IMR-90 (cell line): Measurements from ENCODE around the gene LTBP2. TPM values are rescaled to one million over a fixed set of nuclear protein-coding genes. Genes with fewer than 3 reads are reported as not detected.
A peak's percentile ranks its signal among the peaks of the same experiment; 100 is the strongest.

ENCODE experiments used
- ATAC-seq: fragments of 200-7000 bp; cut with Tn5 transposase; 2 replicates; pipeline ENCODE4 v1.9.1; 2020; ENCODE audit warnings: low read depth, mild to moderate bottlenecking, moderate library complexity
- BruUV-seq: library from RNA; stranded (reverse); fragments of 400-500 nt; replicated peaks from 2 replicates; lab custom pipeline; 2021; lab: Mats Ljungman, UMichigan
- CTCF ChIA-PET: fragments of 300-600 bp; formaldehyde crosslinking; extraction: SDS; loops from one replicate; lab custom pipeline; 2021; ENCODE audit warnings: antibody characterized with exemption; lab: Yijun Ruan, JAX
- POLR2A ChIA-PET: fragments of 300-600 bp; sonication (Branson Sonifier 250); formaldehyde crosslinking; loops from one replicate; lab custom pipeline; 2022; ENCODE audit warnings: antibody characterized with exemption; ENCODE audit not compliant: unreplicated experiment; lab: Charles Lee
- DNase-seq: peaks from one replicate; pipeline ENCODE4 v3.0.0; 2013
- H2AFZ ChIP-seq: replicated peaks from 2 replicates; pipeline ENCODE3; 2013; ENCODE audit warnings: low read length, mild to moderate bottlenecking; ENCODE audit not compliant: poor library complexity
- H2AK5ac ChIP-seq: 2 replicates; pipeline ENCODE4 v1.6.1; 2013; ENCODE audit warnings: low read depth, low read length, inconsistent platforms
- H2AK9ac ChIP-seq: replicated peaks from 2 replicates; pipeline ENCODE3; 2013; ENCODE audit warnings: mild to moderate bottlenecking, low read depth, low read length, moderate library complexity; ENCODE audit not compliant: poor library complexity
- H2BK120ac ChIP-seq: 2 replicates; pipeline ENCODE4 v1.6.1; 2013; ENCODE audit warnings: low read depth, low read length, inconsistent platforms
- H2BK15ac ChIP-seq: 3 replicates; pipeline ENCODE4 v1.6.1; 2013; ENCODE audit warnings: low read depth, low read length, inconsistent platforms
- H2BK20ac ChIP-seq: 2 replicates; pipeline ENCODE4 v1.6.1; 2013; ENCODE audit warnings: low read depth, mild to moderate bottlenecking, inconsistent platforms, low read length, moderate library complexity
- H2BK5ac ChIP-seq: 2 replicates; pipeline ENCODE4 v1.6.1; 2013; ENCODE audit warnings: mild to moderate bottlenecking, low read depth, low read length, inconsistent platforms; ENCODE audit not compliant: poor library complexity, severe bottlenecking
- H3K14ac ChIP-seq: replicated peaks from 2 replicates; pipeline ENCODE4 v1.6.1; 2013; ENCODE audit warnings: low read depth, low read length, inconsistent platforms
- H3K18ac ChIP-seq: 2 replicates; pipeline ENCODE4 v1.6.1; 2013; ENCODE audit warnings: low read depth, low read length, control low read depth
- H3K23ac ChIP-seq: 2 replicates; pipeline ENCODE4 v1.6.1; 2013; ENCODE audit warnings: low read depth, low read length, inconsistent platforms
- H3K27ac ChIP-seq: 2 replicates; pipeline ENCODE4 v1.5.1; 2013; ENCODE audit warnings: mild to moderate bottlenecking, control low read depth, low read length; ENCODE audit not compliant: insufficient read depth
- H3K27me3 ChIP-seq: 2 replicates; pipeline ENCODE4 v1.6.1; 2013; ENCODE audit warnings: low read length; ENCODE audit not compliant: control insufficient read depth, insufficient read depth
- H3K36me3 ChIP-seq: 2 replicates; pipeline ENCODE4 v1.6.1; 2013; ENCODE audit warnings: low read length, mixed read lengths; ENCODE audit not compliant: control insufficient read depth, insufficient read depth
- H3K4ac ChIP-seq: 2 replicates; pipeline ENCODE4 v1.6.1; 2013; ENCODE audit warnings: low read depth, low read length, inconsistent platforms
- H3K4me1 ChIP-seq: 2 replicates; pipeline ENCODE4 v1.6.1; 2013; ENCODE audit warnings: low read length, mixed read lengths; ENCODE audit not compliant: control insufficient read depth, insufficient read depth
- H3K4me2 ChIP-seq: 2 replicates; pipeline ENCODE4 v1.6.1; 2013; ENCODE audit warnings: low read depth, mild to moderate bottlenecking, control low read depth, low read length, moderate library complexity
- H3K4me3 ChIP-seq: 2 replicates; pipeline ENCODE4 v1.5.1; 2013; ENCODE audit warnings: low read depth, mild to moderate bottlenecking, control low read depth, low read length, moderate library complexity; ENCODE audit not compliant: insufficient read depth
- H3K56ac ChIP-seq: 2 replicates; pipeline ENCODE4 v1.6.1; 2013; ENCODE audit warnings: low read length, inconsistent platforms; ENCODE audit not compliant: insufficient read depth; ENCODE audit errors: extremely low read depth
- H3K79me1 ChIP-seq, 2 experiments: 2 replicates each; pipeline ENCODE4 v1.6.1; 2013; ENCODE audit warnings: low read length in 2 of 2, inconsistent platforms in 1 of 2, low read depth in 1 of 2
- H3K9ac ChIP-seq: 2 replicates; pipeline ENCODE4 v1.6.1; 2013; ENCODE audit warnings: low read depth, low read length, control low read depth
- H3K9me1 ChIP-seq: 2 replicates; pipeline ENCODE4 v1.6.1; 2013; ENCODE audit warnings: low read length, inconsistent platforms; ENCODE audit not compliant: insufficient read depth
- H3K9me3 ChIP-seq: 2 replicates; pipeline ENCODE4 v1.6.1; 2013; ENCODE audit warnings: low read length; ENCODE audit not compliant: control insufficient read depth, insufficient read depth
- H4K20me1 ChIP-seq: 2 replicates; pipeline ENCODE4 v1.6.1; 2013; ENCODE audit warnings: low read length, inconsistent platforms; ENCODE audit not compliant: insufficient read depth
- H4K5ac ChIP-seq: 2 replicates; pipeline ENCODE4 v1.6.1; 2013; ENCODE audit warnings: mild to moderate bottlenecking, low read depth, low read length, control low read depth
- H4K8ac ChIP-seq, 2 experiments: 2 replicates each; pipeline ENCODE4 v1.6.1; 2013; ENCODE audit warnings: low read depth in 2 of 2, low read length in 2 of 2, control low read depth in 1 of 2, inconsistent platforms in 1 of 2
- H4K91ac ChIP-seq: 2 replicates; pipeline ENCODE4 v1.6.1; 2013; ENCODE audit warnings: low read depth, low read length, inconsistent platforms; ENCODE audit not compliant: insufficient read depth
- BHLHE40 ChIP-seq: fragments of 150-350 bp; IDR thresholded peaks from 2 replicates; pipeline ENCODE4 v1.6.1; 2016; ENCODE audit warnings: mild to moderate bottlenecking, low read depth, low read length
- CEBPB ChIP-seq: IDR thresholded peaks from 2 replicates; pipeline ENCODE4 v1.6.1; 2012; ENCODE audit warnings: low read depth, low read length, improper control_type of control experiment
- CHD1 ChIP-seq: IDR thresholded peaks from 2 replicates; pipeline ENCODE4 v1.6.1; 2012; ENCODE audit warnings: low read depth, low read length, improper control_type of control experiment
- FOS ChIP-seq: fragments of 150-350 bp; IDR thresholded peaks from 2 replicates; pipeline ENCODE4 v1.6.1; 2016; ENCODE audit warnings: low read depth, low read length
- MAFK ChIP-seq: IDR thresholded peaks from 2 replicates; pipeline ENCODE4 v1.6.1; 2012; ENCODE audit warnings: low read depth, low read length, improper control_type of control experiment
- MAZ ChIP-seq: IDR thresholded peaks from 2 replicates; pipeline ENCODE4 v1.6.1; 2012; ENCODE audit warnings: low read depth, mild to moderate bottlenecking, low read length, improper control_type of control experiment, moderate library complexity, borderline replicate concordance
- MXI1 ChIP-seq: IDR thresholded peaks from 2 replicates; pipeline ENCODE4 v1.6.1; 2012; ENCODE audit warnings: low read depth, mild to moderate bottlenecking, low read length, moderate library complexity, borderline replicate concordance
- NFE2L2 ChIP-seq: fragments of 150-350 bp; IDR thresholded peaks from 2 replicates; pipeline ENCODE4 v1.6.1; 2016; ENCODE audit warnings: low read depth, mild to moderate bottlenecking, low read length
- POLR2A ChIP-seq: IDR thresholded peaks from 2 replicates; pipeline ENCODE4 v1.6.1; 2012; ENCODE audit warnings: mild to moderate bottlenecking, low read depth, low read length
- RAD21 ChIP-seq: IDR thresholded peaks from 2 replicates; pipeline ENCODE4 v1.6.1; 2012; ENCODE audit warnings: low read length, improper control_type of control experiment
- RCOR1 ChIP-seq: IDR thresholded peaks from 2 replicates; pipeline ENCODE4 v1.6.1; 2012; ENCODE audit warnings: mild to moderate bottlenecking, low read length, improper control_type of control experiment; ENCODE audit not compliant: insufficient replicate concordance
- RFX5 ChIP-seq: IDR thresholded peaks from 2 replicates; pipeline ENCODE4 v1.8.0; 2012; ENCODE audit warnings: low read depth, mild to moderate bottlenecking, low read length, moderate library complexity
- SMC3 ChIP-seq: fragments of 150-350 bp; IDR thresholded peaks from 2 replicates; pipeline ENCODE4 v1.6.1; 2016; ENCODE audit warnings: low read depth, mild to moderate bottlenecking, antibody characterized with exemption, low read length, moderate library complexity
- WGBS, 2 experiments: methylation state at CpG; one replicate each; pipeline versions ENCODE4 v1.1.5 to v1.1.7; 2013; ENCODE audit warnings: missing lambda C conversion rate in 2 of 2; ENCODE audit not compliant: insufficient read length in 1 of 2; ENCODE audit errors: extremely low coverage in 2 of 2; 5-methylcytosine and 5-hydroxymethylcytosine counted together
- dilution Hi-C: fragments of 300-500 bp; cut with HindIII; formaldehyde crosslinking; loops from one replicate; pipeline ENCODE4 v1.14.3; 2018; ENCODE audit warnings: low sequenced_read_pairs; ENCODE audit not compliant: unreplicated experiment
- in situ Hi-C: fragments of 300-500 bp; cut with MboI; formaldehyde crosslinking; loops from 3 replicates; pipeline ENCODE4 v1.14.3; 2019; ENCODE audit warnings: low sequenced_read_pairs, inconsistent platforms, mixed read lengths
- intact Hi-C: fragments of 100-400 bp; cut with micrococcal nuclease; formaldehyde crosslinking; loops from 2 replicates; pipeline ENCODE4 v1.10.0; 2022
- polyA plus RNA-seq, 3 experiments: library from polyadenylated mRNA; depleted of rRNA; stranded (reverse); fragments of >200 nt; gene quantifications; 2 replicates each; pipeline ENCODE4 v1.2.3, GENCODE V29; 2012; ENCODE audit warnings: low replicate concordance in 1 of 3
- total RNA-seq: library from RNA; depleted of rRNA; stranded (reverse); fragments of >200 nt; gene quantifications from 2 replicates; pipeline ENCODE4 v1.2.3, GENCODE V29; 2012
- TF ChIP-seq, protein P1 (sequence below): fragments of 150-350 bp; IDR thresholded peaks from 2 replicates; pipeline ENCODE4 v1.6.1; 2017; ENCODE audit warnings: mild to moderate bottlenecking, antibody characterized with exemption, low read length, low read depth
- TF ChIP-seq, protein P2 (sequence below): conservative IDR thresholded peaks from 2 replicates; pipeline ENCODE4 v1.5.1; 2012; ENCODE audit warnings: mild to moderate bottlenecking, low read depth, low read length, improper control_type of control experiment
- TF ChIP-seq, protein P3 (sequence below): fragments of 150-350 bp; IDR thresholded peaks from 2 replicates; pipeline ENCODE4 v1.6.1; 2016; ENCODE audit warnings: low read depth, mild to moderate bottlenecking, low read length, moderate library complexity, borderline replicate concordance

The LTBP2 gene
- total and polyA plus RNA-seq, 2 of the 4 experiments (the other 2 are of a cell fraction): 23.8 to 79.3 TPM

- Histone ChIP-seq H2AK5ac (peak overlapping the region; percentile 95), H3K14ac (peak overlapping the region; percentile 97), H2BK15ac (peak overlapping the region; percentile 89), H4K5ac (peak overlapping the region; percentile 95; the same call in 1 of the 2 replicates), H3K9me3 (no peaks in the 10 kb centered on the region), H2AFZ (no peak overlapping the region), H3K27ac (peak overlapping the region; percentile 30; the same call in 1 of the 2 replicates), H2AK9ac (peak overlapping the region; percentile 75), H3K18ac (peak overlapping the region; percentile 92), H4K20me1 (no peaks in the 10 kb centered on the region; the same call in 1 of the 2 replicates), H3K27me3 (no peaks in the 10 kb centered on the region), H3K79me1 (peaks cover 19 to 73% of the 10 kb centered on the region in 2 experiments), H2BK20ac (peak overlapping the region; percentile 84), H3K36me3 (no peaks in the 10 kb centered on the region), H3K23ac (peak overlapping the region; percentile 95; the same call in 1 of the 2 replicates), H3K4ac (peak overlapping the region; percentile 98), H3K9ac (no peak overlapping the region), H3K56ac (no peak overlapping the region; the same call in 1 of the 2 replicates), H3K9me1 (peaks cover 54% of the 10 kb centered on the region), H3K4me2 (no peak overlapping the region), H3K4me1 (peaks cover 48% of the 10 kb centered on the region), H3K4me3 (no peak overlapping the region), H4K91ac (peak overlapping the region; percentile 93), H2BK120ac (peak overlapping the region; percentile 98), H4K8ac (peak overlapping the region; percentile 68 to 89; a peak in 3 of 4 replicates), H2BK5ac (peak overlapping the region; percentile 100)
- in situ Hi-C loops: no loop called here
- TF ChIP-seq, protein P1, sequence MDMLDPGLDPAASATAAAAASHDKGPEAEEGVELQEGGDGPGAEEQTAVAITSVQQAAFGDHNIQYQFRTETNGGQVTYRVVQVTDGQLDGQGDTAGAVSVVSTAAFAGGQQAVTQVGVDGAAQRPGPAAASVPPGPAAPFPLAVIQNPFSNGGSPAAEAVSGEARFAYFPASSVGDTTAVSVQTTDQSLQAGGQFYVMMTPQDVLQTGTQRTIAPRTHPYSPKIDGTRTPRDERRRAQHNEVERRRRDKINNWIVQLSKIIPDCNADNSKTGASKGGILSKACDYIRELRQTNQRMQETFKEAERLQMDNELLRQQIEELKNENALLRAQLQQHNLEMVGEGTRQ: no peak
- TF ChIP-seq MAFK (no peak), FOS (no peak), SMC3 (no peak), CHD1 (no peak), MXI1 (no peak), RAD21 (no peak), CEBPB (no peak), RFX5 (no peak), MAZ (no peak), POLR2A (no peak), BHLHE40 (no peak), NFE2L2 (no peak), RCOR1 (no peak)
- TF ChIP-seq, protein P2, sequence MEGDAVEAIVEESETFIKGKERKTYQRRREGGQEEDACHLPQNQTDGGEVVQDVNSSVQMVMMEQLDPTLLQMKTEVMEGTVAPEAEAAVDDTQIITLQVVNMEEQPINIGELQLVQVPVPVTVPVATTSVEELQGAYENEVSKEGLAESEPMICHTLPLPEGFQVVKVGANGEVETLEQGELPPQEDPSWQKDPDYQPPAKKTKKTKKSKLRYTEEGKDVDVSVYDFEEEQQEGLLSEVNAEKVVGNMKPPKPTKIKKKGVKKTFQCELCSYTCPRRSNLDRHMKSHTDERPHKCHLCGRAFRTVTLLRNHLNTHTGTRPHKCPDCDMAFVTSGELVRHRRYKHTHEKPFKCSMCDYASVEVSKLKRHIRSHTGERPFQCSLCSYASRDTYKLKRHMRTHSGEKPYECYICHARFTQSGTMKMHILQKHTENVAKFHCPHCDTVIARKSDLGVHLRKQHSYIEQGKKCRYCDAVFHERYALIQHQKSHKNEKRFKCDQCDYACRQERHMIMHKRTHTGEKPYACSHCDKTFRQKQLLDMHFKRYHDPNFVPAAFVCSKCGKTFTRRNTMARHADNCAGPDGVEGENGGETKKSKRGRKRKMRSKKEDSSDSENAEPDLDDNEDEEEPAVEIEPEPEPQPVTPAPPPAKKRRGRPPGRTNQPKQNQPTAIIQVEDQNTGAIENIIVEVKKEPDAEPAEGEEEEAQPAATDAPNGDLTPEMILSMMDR: no peak
- TF ChIP-seq, protein P3, sequence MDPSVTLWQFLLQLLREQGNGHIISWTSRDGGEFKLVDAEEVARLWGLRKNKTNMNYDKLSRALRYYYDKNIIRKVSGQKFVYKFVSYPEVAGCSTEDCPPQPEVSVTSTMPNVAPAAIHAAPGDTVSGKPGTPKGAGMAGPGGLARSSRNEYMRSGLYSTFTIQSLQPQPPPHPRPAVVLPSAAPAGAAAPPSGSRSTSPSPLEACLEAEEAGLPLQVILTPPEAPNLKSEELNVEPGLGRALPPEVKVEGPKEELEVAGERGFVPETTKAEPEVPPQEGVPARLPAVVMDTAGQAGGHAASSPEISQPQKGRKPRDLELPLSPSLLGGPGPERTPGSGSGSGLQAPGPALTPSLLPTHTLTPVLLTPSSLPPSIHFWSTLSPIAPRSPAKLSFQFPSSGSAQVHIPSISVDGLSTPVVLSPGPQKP: no peak
- POLR2A ChIA-PET: interaction anchor here (0.7 kb wide), 1 partner anchor 50 kb away, joined by 3 read pairs; no protein-coding TSS in a partner anchor
- no peak for ATAC-seq
- dilution Hi-C loops: no loop called here
- WGBS, 2 experiments: 46% methylated on average over 2 of the region's 3 CpGs; no CpG with 5 or more reads in 1 of the 2 experiments
- CTCF ChIA-PET: interaction anchor here (0.6 kb wide), 1 partner anchor 31 kb away, joined by 3 read pairs; no protein-coding TSS in a partner anchor
- BruUV-seq: no TSS peak
- DNase-seq: no peak
- intact Hi-C loops: no loop called here
Observed at GRCh38 chr14:74568911-74569310, 43.1 kb downstream of the LTBP2 start.
